TTC549 (cell line): Measurements from ENCODE around the gene UGT1A6.

Experiments used
- FAIRE-seq: peaks from 2 replicates; lab custom pipeline; 2012; peaks lifted over from hg19 to GRCh38; lab: Jason Lieb, UNC

The UGT1A6 gene

GRCh38 chr2:233768076-233768475, 75.4 kb downstream of the UGT1A6 start:
- FAIRE-seq, result no peak

GRCh38 chr2:233769260-233769659, 76.6 kb downstream of the UGT1A6 start:
- FAIRE-seq, result no peak

GRCh38 chr2:233772153-233772552, 79.5 kb downstream of the UGT1A6 start:
- no peak for FAIRE-seq

GRCh38 chr2:233772583-233772982, 79.9 kb downstream of the UGT1A6 start:
- FAIRE-seq, result no peak

GRCh38 chr2:233773854-233774253, 81.2 kb downstream of the UGT1A6 start:
- FAIRE-seq, result no peak

- no peak for FAIRE-seq
These were observed 82.7 kb downstream of the UGT1A6 start for GRCh38 chr2:233775414-233775813.

GRCh38 chr2:233778030-233778429, 85.3 kb downstream of the UGT1A6 start, which contains the start of gene MROH2A:
MROH2A (plus strand) TSS chr2:233778330; CDS start chr2:233779359, 1,029 bp downstream.
- FAIRE-seq, result no peak

GRCh38 chr2:233779722-233780121, 87.0 kb downstream of the UGT1A6 start:
- FAIRE-seq, result no peak

- FAIRE-seq, result no peak
These were observed 88.1 kb downstream of the UGT1A6 start for GRCh38 chr2:233780771-233781170.

GRCh38 chr2:233789554-233789953, 96.9 kb downstream of the UGT1A6 start:
- FAIRE-seq, result no peak

- no peak for FAIRE-seq
These were observed 98.6 kb downstream of the UGT1A6 start for GRCh38 chr2:233791151-233791882.

GRCh38 chr2:233791883-233792329, 99.2 kb downstream of the UGT1A6 start:
- no peak for FAIRE-seq

GRCh38 chr2:233792720-233793119, 100.0 kb downstream of the UGT1A6 start:
- FAIRE-seq, result no peak

- no peak for FAIRE-seq
These were observed 100.9 kb downstream of the UGT1A6 start for GRCh38 chr2:233793465-233794127.

GRCh38 chr2:233794128-233794658, 101.5 kb downstream of the UGT1A6 start:
- no peak for FAIRE-seq

GRCh38 chr2:233795735-233796171, 103.1 kb downstream of the UGT1A6 start:
- FAIRE-seq, result no peak

GRCh38 chr2:233796254-233796653, 103.6 kb downstream of the UGT1A6 start:
- no peak for FAIRE-seq

- FAIRE-seq, result no peak
These were observed 105.8 kb downstream of the UGT1A6 start for GRCh38 chr2:233798335-233799086.

- FAIRE-seq, result no peak
These were observed 106.5 kb downstream of the UGT1A6 start for GRCh38 chr2:233799087-233799665.

GRCh38 chr2:233799716-233800115, 107.0 kb downstream of the UGT1A6 start:
- FAIRE-seq, result no peak

GRCh38 chr2:233800208-233800607, 107.5 kb downstream of the UGT1A6 start:
- FAIRE-seq, result no peak
